ENCODE measurements around the gene SLC24A5.

GRCh38 chr15:48190932-48191573 lies 70.3 kb downstream of the SLC24A5 start:
- TF ChIP-seq, protein P1, sequence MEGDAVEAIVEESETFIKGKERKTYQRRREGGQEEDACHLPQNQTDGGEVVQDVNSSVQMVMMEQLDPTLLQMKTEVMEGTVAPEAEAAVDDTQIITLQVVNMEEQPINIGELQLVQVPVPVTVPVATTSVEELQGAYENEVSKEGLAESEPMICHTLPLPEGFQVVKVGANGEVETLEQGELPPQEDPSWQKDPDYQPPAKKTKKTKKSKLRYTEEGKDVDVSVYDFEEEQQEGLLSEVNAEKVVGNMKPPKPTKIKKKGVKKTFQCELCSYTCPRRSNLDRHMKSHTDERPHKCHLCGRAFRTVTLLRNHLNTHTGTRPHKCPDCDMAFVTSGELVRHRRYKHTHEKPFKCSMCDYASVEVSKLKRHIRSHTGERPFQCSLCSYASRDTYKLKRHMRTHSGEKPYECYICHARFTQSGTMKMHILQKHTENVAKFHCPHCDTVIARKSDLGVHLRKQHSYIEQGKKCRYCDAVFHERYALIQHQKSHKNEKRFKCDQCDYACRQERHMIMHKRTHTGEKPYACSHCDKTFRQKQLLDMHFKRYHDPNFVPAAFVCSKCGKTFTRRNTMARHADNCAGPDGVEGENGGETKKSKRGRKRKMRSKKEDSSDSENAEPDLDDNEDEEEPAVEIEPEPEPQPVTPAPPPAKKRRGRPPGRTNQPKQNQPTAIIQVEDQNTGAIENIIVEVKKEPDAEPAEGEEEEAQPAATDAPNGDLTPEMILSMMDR (IDR thresholded peaks at IDR 0.05) = no peak
- no peak for TF ChIP-seq MAFK (IDR thresholded peaks at IDR 0.05; ENCODE audit: partially characterized antibody)
- TF ChIP-seq EHMT2 (IDR thresholded peaks at IDR 0.05; ENCODE audit: low read depth) = peak; percentile 89; the same call in 1 of the 2 replicates
